Trophoblast cell (in vitro differentiated cells and primary cell): ENCODE results near the gene HTR7.

Experiments
- DNase-seq, 2 donors: peaks; one replicate each; pipeline ENCODE4 v3.0.0-alpha.2; 2016
- H2AFZ ChIP-seq: 2 replicates; pipeline ENCODE4 v1.6.1; 2013; ENCODE audit warnings: low read length, moderate library complexity, mild to moderate bottlenecking; ENCODE audit not compliant: insufficient read depth, poor library complexity
- H2AK5ac ChIP-seq: 2 replicates; pipeline ENCODE4 v1.6.1; 2013; ENCODE audit warnings: mild to moderate bottlenecking, low read length
- H2BK120ac ChIP-seq: 2 replicates; pipeline ENCODE4 v1.6.1; 2013; ENCODE audit warnings: low read length, mild to moderate bottlenecking, moderate library complexity; ENCODE audit not compliant: insufficient read depth, poor library complexity
- H2BK12ac ChIP-seq: 2 replicates; pipeline ENCODE4 v1.6.1; 2013; ENCODE audit warnings: mild to moderate bottlenecking, low read length, moderate library complexity
- H2BK5ac ChIP-seq: 2 replicates; pipeline ENCODE4 v1.6.1; 2013; ENCODE audit warnings: low read length, low read depth, moderate library complexity, mild to moderate bottlenecking; ENCODE audit not compliant: poor library complexity
- H3K14ac ChIP-seq: 2 replicates; pipeline ENCODE4 v1.6.1; 2013; ENCODE audit warnings: mild to moderate bottlenecking, low read length
- H3K18ac ChIP-seq: 2 replicates; pipeline ENCODE4 v1.6.1; 2013; ENCODE audit warnings: mild to moderate bottlenecking, low read length
- H3K23ac ChIP-seq: 2 replicates; pipeline ENCODE4 v1.6.1; 2013; ENCODE audit warnings: low read length
- H3K27ac ChIP-seq: 2 replicates; pipeline ENCODE4 v1.5.1; 2013; ENCODE audit warnings: low read depth, mild to moderate bottlenecking, inconsistent platforms, low read length, moderate library complexity
- H3K27me3 ChIP-seq: 2 replicates; pipeline ENCODE4 v1.6.1; 2013; ENCODE audit warnings: inconsistent platforms, mild to moderate bottlenecking, low read length, moderate library complexity; ENCODE audit not compliant: insufficient read depth
- H3K36me3 ChIP-seq, 2 experiments: 1 replicate in 1 of 2; 2 replicates in 1 of 2; pipeline ENCODE4 v1.6.1; 2013; ENCODE audit warnings: low read length in 2 of 2, mild to moderate bottlenecking in 2 of 2, moderate library complexity in 1 of 2; ENCODE audit not compliant: insufficient read depth in 2 of 2, control insufficient read depth in 1 of 2
- H3K4ac ChIP-seq: 2 replicates; pipeline ENCODE4 v1.6.1; 2013; ENCODE audit warnings: low read depth, mild to moderate bottlenecking, low read length, moderate library complexity
- H3K4me1 ChIP-seq, 2 experiments: 1 replicate in 1 of 2; 2 replicates in 1 of 2; pipeline ENCODE4 v1.6.1; 2013; ENCODE audit warnings: low read length in 2 of 2, mild to moderate bottlenecking in 2 of 2, moderate library complexity in 1 of 2; ENCODE audit not compliant: insufficient read depth in 2 of 2, control insufficient read depth in 1 of 2
- H3K4me2 ChIP-seq: 2 replicates; pipeline ENCODE4 v1.6.1; 2013; ENCODE audit warnings: inconsistent platforms, mild to moderate bottlenecking, low read length, moderate library complexity
- H3K4me3 ChIP-seq: 2 replicates; pipeline ENCODE4 v1.5.1; 2013; ENCODE audit warnings: mild to moderate bottlenecking, low read depth, low read length, inconsistent platforms
- H3K79me1 ChIP-seq: one replicate; pipeline ENCODE4 v1.6.1; 2013; ENCODE audit warnings: low read length
- H3K79me2 ChIP-seq: 2 replicates; pipeline ENCODE4 v1.6.1; 2013; ENCODE audit warnings: low read length, mild to moderate bottlenecking; ENCODE audit not compliant: control insufficient read depth, insufficient read depth, poor library complexity
- H3K9ac ChIP-seq: 2 replicates; pipeline ENCODE4 v1.6.1; 2013; ENCODE audit warnings: mild to moderate bottlenecking, low read length
- H3K9me3 ChIP-seq: 2 replicates; pipeline ENCODE4 v1.6.1; 2013; ENCODE audit warnings: low read depth, mild to moderate bottlenecking, control low read depth, inconsistent platforms, low read length; ENCODE audit not compliant: insufficient read depth
- H4K12ac ChIP-seq: 2 replicates; pipeline ENCODE4 v1.6.1; 2013; ENCODE audit warnings: low read depth, mild to moderate bottlenecking, low read length, moderate library complexity
- H4K8ac ChIP-seq: 2 replicates; pipeline ENCODE4 v1.6.1; 2013; ENCODE audit warnings: low read depth, mild to moderate bottlenecking, low read length, moderate library complexity
- H4K91ac ChIP-seq: one replicate; pipeline ENCODE4 v1.6.1; 2013; ENCODE audit warnings: low read depth, mild to moderate bottlenecking, low read length, moderate library complexity
- WGBS: extraction: QIAGEN DNeasy Blood & Tissue Kit; methylation state at CpG from one replicate; pipeline ENCODE4 v1.1.7; 2013; ENCODE audit warnings: missing lambda C conversion rate; ENCODE audit not compliant: insufficient read length, insufficient coverage; ENCODE audit errors: extremely low coverage; 5-methylcytosine and 5-hydroxymethylcytosine counted together

Gene HTR7

GRCh38 chr10:90777621-90778020 lies 80.2 kb downstream of the HTR7 start:
- no CpG with 5 or more reads among the region's 1 CpG for WGBS
- Histone ChIP-seq H3K79me2 (no peaks in the 10 kb centered on the region), H3K27ac (no peak overlapping the region), H2AK5ac (no peak overlapping the region), H4K91ac (no peak overlapping the region), H3K79me1 (no peaks in the 10 kb centered on the region), H3K36me3 (no peaks in the 10 kb centered on the region), H3K4me3 (no peak overlapping the region), H3K23ac (no peak overlapping the region), H2BK12ac (no peak overlapping the region), H3K9ac (no peak overlapping the region), H4K12ac (no peak overlapping the region), H2BK5ac (no peak overlapping the region), H4K8ac (no peak overlapping the region), H2BK120ac (no peak overlapping the region), H3K4me1 (peaks cover 0 to 6% of the 10 kb centered on the region in 2 experiments), H3K14ac (no peak overlapping the region), H3K4me2 (no peak overlapping the region), H3K4ac (no peak overlapping the region), H3K27me3 (no peaks in the 10 kb centered on the region), H2AFZ (no peak overlapping the region), H3K18ac (no peak overlapping the region), H3K9me3 (no peaks in the 10 kb centered on the region)
- peak in 1 of 2 donors; percentile 7 for DNase-seq

GRCh38 chr10:90775351-90776028 lies 82.3 kb downstream of the HTR7 start:
- H3K4me3 ChIP-seq = no peak overlapping the region
- H3K27ac ChIP-seq = no peak overlapping the region
- no peaks in the 10 kb centered on the region for H3K36me3 ChIP-seq
- no peak overlapping the region for H2BK12ac ChIP-seq
- H3K79me1 ChIP-seq = no peaks in the 10 kb centered on the region
- H4K12ac ChIP-seq = no peak overlapping the region
- H3K9ac ChIP-seq = peak overlapping the region; percentile 65
- no peak overlapping the region for H2AFZ ChIP-seq
- H3K18ac ChIP-seq = no peak overlapping the region
- H3K4me2 ChIP-seq = no peak overlapping the region
- no peak overlapping the region for H3K23ac ChIP-seq
- no peak overlapping the region for H2BK5ac ChIP-seq
- no peaks in the 10 kb centered on the region for H3K27me3 ChIP-seq
- H4K8ac ChIP-seq = no peak overlapping the region
- WGBS = no CpG with 5 or more reads among the region's 2 CpGs
- H2BK120ac ChIP-seq = no peak overlapping the region
- peaks cover 3% of the 10 kb centered on the region for H3K9me3 ChIP-seq
- H3K4ac ChIP-seq = no peak overlapping the region
- no peak overlapping the region for H4K91ac ChIP-seq
- DNase-seq = no peak
- peaks cover 0 to under 1% of the 10 kb centered on the region in 2 experiments for H3K4me1 ChIP-seq
- H3K79me2 ChIP-seq = no peaks in the 10 kb centered on the region
- H3K14ac ChIP-seq = no peak overlapping the region
- H2AK5ac ChIP-seq = no peak overlapping the region

- no peak overlapping the region for H2AFZ ChIP-seq
- no CpG with 5 or more reads among the region's 20 CpGs for WGBS
- no peak overlapping the region for H3K4ac ChIP-seq
- H4K91ac ChIP-seq = no peak overlapping the region
- H3K18ac ChIP-seq = no peak overlapping the region
- H3K4me2 ChIP-seq = no peak overlapping the region
- no peak overlapping the region for H2BK120ac ChIP-seq
- no peak overlapping the region for H2BK5ac ChIP-seq
- DNase-seq = no peak
- H3K27ac ChIP-seq = no peak overlapping the region
- H4K8ac ChIP-seq = no peak overlapping the region
- H3K4me3 ChIP-seq = peak overlapping the region; percentile 59
- no peaks in the 10 kb centered on the region for H3K27me3 ChIP-seq
- H2BK12ac ChIP-seq = no peak overlapping the region
- H3K79me2 ChIP-seq = no peaks in the 10 kb centered on the region
- peaks cover 5% of the 10 kb centered on the region for H3K9me3 ChIP-seq
- no peaks in the 10 kb centered on the region for H3K79me1 ChIP-seq
- H3K14ac ChIP-seq = no peak overlapping the region
- no peak overlapping the region for H4K12ac ChIP-seq
- H3K36me3 ChIP-seq = no peaks in the 10 kb centered on the region
- no peak overlapping the region for H3K23ac ChIP-seq
- no peaks in the 10 kb centered on the region for H3K4me1 ChIP-seq
- no peak overlapping the region for H3K9ac ChIP-seq
- no peak overlapping the region for H2AK5ac ChIP-seq
Measured at GRCh38 chr10:90769946-90770841, 87.6 kb downstream of the HTR7 start.

- Histone ChIP-seq H3K27me3 (no peaks in the 10 kb centered on the region), H3K23ac (no peak overlapping the region), H3K4me1 (no peaks in the 10 kb centered on the region), H4K12ac (no peak overlapping the region), H2BK120ac (no peak overlapping the region), H3K18ac (no peak overlapping the region), H3K9ac (no peak overlapping the region), H3K4me3 (no peak overlapping the region), H2BK5ac (no peak overlapping the region), H3K79me1 (no peaks in the 10 kb centered on the region), H3K9me3 (no peaks in the 10 kb centered on the region), H2BK12ac (no peak overlapping the region), H3K36me3 (no peaks in the 10 kb centered on the region), H3K27ac (no peak overlapping the region), H3K4me2 (no peak overlapping the region), H2AK5ac (no peak overlapping the region), H4K91ac (no peak overlapping the region), H3K4ac (no peak overlapping the region), H3K14ac (no peak overlapping the region), H2AFZ (no peak overlapping the region), H3K79me2 (no peaks in the 10 kb centered on the region), H4K8ac (no peak overlapping the region)
- WGBS = no CpG with 5 or more reads among the region's 4 CpGs
- peak; percentile 33 to 72 for DNase-seq
Measured at GRCh38 chr10:90751107-90751997, 106.5 kb downstream of the HTR7 start.
